Measurements from ENCODE around the gene UBTF.

The UBTF gene

GRCh38 chr17:44216173-44216572 lies 3.3 kb downstream of the UBTF start:
- DNase-seq: no peak

- DNase-seq: no peak
These were observed 4.6 kb downstream of the UBTF start for GRCh38 chr17:44214896-44215295.

- DNase-seq: no peak
These were observed 5.3 kb downstream of the UBTF start for GRCh38 chr17:44214230-44214494.

GRCh38 chr17:44213403-44214229 lies 5.9 kb downstream of the UBTF start:
- no peak for DNase-seq

GRCh38 chr17:44212507-44213402 lies 6.7 kb downstream of the UBTF start:
- DNase-seq: no peak

- no peak for DNase-seq
These were observed 7.9 kb downstream of the UBTF start for GRCh38 chr17:44211281-44212265.

GRCh38 chr17:44210342-44211192 lies 8.9 kb downstream of the UBTF start:
- DNase-seq: peak in 50 of 51 donors; percentile 23 to 95 (median 79)

GRCh38 chr17:44209786-44210341 lies 9.6 kb downstream of the UBTF start:
- DNase-seq: no peak

- no peak for DNase-seq
These were observed 11.7 kb downstream of the UBTF start for GRCh38 chr17:44207743-44208142.

GRCh38 chr17:44207319-44207718 lies 12.2 kb downstream of the UBTF start:
- DNase-seq: no peak

GRCh38 chr17:44206825-44207155 lies 12.7 kb downstream of the UBTF start:
- DNase-seq: no peak

GRCh38 chr17:44205962-44206824 lies 13.3 kb downstream of the UBTF start:
- no peak for DNase-seq

- DNase-seq: no peak
These were observed 15.0 kb downstream of the UBTF start for GRCh38 chr17:44204441-44204882.

- peak in 3 of 51 donors; percentile 10 to 17 (median 13) for DNase-seq
These were observed 15.6 kb downstream of the UBTF start for GRCh38 chr17:44203731-44204440.

- DNase-seq: no peak
These were observed 16.7 kb downstream of the UBTF start for GRCh38 chr17:44202756-44203155.

- DNase-seq: peak in 5 of 51 donors; percentile 24 to 57 (median 47)
These were observed 18.9 kb downstream of the UBTF start for GRCh38 chr17:44200478-44201155.

- DNase-seq: peak; percentile 77 to 98 (median 94)
These were observed 19.7 kb downstream of the UBTF start, which contains the start of gene ATXN7L3 for GRCh38 chr17:44199553-44200477. ATXN7L3 (minus strand) TSS chr17:44199884; CDS start chr17:44198070, 1,814 bp downstream.

All from hypothalamus (tissue), 51 donors.